Subcutaneous adipose tissue (tissue), 4 donors: ENCODE results near the gene ZFYVE26. TPM values are rescaled to one million over a fixed set of nuclear protein-coding genes. Genes with fewer than 3 reads are reported as not detected.

Source experiments
- total RNA-seq, 4 donors: library from RNA; depleted of rRNA; stranded (reverse); fragments of >200 nt; gene quantifications; one replicate each; pipeline ENCODE4 v1.1.0, GENCODE V29; 2016
- TF ChIP-seq, protein P1 (sequence below): fragments of 450-650 bp; IDR thresholded peaks from one replicate; pipeline ENCODE4 v1.5.1; 2016; ENCODE audit warnings: low read depth, mild to moderate bottlenecking, control low read depth, antibody characterized with exemption, moderate library complexity

ZFYVE26 gene
- total RNA-seq, 4 donors from 2014 or later, result 25.6 to 40.3 (median 35.4) TPM

DNA sequence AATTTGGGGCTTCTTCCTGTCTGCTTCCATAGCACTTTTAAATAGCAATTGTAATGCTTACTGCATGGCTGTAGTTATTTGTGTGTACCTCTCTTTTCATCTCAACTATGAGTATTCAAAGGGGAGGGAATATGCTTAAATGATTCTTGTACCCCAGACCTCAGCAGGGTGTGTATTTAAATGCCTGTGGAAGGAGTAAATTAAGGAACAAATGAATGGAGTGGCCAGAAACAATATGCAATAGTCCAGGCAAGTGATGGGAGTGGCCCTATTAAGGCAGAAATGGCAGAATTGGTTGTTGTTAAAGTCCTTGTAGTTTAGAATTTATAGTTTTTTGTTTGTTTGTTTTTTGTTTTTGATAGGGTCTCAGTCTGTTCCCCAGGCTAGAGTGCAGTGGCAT, 4.7 kb upstream of the ZFYVE26 start:
- TF ChIP-seq, protein P1, sequence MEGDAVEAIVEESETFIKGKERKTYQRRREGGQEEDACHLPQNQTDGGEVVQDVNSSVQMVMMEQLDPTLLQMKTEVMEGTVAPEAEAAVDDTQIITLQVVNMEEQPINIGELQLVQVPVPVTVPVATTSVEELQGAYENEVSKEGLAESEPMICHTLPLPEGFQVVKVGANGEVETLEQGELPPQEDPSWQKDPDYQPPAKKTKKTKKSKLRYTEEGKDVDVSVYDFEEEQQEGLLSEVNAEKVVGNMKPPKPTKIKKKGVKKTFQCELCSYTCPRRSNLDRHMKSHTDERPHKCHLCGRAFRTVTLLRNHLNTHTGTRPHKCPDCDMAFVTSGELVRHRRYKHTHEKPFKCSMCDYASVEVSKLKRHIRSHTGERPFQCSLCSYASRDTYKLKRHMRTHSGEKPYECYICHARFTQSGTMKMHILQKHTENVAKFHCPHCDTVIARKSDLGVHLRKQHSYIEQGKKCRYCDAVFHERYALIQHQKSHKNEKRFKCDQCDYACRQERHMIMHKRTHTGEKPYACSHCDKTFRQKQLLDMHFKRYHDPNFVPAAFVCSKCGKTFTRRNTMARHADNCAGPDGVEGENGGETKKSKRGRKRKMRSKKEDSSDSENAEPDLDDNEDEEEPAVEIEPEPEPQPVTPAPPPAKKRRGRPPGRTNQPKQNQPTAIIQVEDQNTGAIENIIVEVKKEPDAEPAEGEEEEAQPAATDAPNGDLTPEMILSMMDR, result no peak

DNA sequence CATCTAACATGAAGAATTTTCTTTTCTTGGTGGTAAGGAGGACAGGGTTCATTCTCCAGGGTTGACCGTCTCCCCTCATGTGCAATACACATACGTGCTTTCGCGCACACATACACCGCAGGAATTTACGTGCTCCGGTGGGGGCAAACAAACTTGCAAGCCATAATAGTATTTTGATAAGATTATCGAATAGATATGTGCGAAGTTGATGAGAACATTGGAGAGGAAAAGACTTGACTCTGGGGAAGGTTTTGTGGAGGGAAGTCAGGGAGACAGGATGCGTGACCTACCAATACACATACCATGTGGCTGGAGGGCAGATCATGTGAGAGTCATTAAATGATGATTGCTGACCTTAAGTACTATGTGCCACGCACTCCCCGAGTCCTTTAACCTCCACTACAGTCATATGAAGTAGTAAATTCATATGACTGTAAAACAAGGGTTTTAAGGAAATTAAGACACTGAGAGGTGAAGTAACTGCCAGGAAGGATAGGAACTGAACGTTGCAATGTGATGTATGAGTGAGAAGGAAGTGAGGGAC, 4.1 kb upstream of the ZFYVE26 start:
- TF ChIP-seq, protein P1, result no peak

DNA sequence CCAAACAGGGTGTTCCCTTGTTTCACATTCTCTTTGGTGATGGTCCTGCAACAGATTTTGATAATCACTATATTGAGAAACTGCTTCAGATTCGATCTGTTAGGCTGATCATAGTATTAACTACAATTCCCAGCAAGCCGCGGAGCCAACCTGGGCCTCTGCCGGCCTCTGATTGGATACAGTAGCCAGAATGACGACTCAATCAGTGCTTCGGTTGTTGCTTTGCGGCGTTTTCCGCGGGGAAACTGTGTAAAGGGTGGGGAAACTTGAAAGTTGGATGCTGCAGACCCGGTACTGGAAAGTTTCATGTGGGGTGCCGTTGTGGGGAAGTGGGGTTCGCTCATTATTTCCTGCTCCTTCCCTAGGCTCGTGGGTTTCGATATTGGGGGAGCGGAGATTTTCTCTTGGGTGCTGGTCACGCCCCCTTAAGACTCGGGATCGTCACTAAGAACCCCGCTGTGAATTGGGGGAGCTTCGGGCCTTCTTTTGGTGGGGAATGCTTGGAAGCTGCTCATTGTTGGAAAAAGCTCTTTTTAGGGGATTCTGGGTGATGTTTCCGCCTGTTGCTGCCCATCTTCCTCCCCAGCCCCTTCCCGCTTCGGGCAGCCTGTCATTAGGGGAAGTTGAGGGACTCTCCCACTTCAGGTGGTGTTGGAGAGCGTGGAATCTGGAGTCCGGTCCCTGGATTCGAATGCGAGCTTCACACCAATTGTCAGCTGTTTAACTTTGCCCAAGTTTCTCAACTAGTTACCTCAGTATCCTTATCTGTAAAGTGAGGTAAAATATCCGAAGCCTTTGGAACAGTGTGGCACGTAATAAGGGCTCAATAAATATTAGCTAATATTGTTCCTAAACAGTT, 3.4 kb upstream of the ZFYVE26 start, which contains the start of gene RAD51B:
TSS of gene RAD51B (plus strand) at position 217 of the 859 bp plus-strand sequence.
- TF ChIP-seq, protein P1, result no peak

DNA sequence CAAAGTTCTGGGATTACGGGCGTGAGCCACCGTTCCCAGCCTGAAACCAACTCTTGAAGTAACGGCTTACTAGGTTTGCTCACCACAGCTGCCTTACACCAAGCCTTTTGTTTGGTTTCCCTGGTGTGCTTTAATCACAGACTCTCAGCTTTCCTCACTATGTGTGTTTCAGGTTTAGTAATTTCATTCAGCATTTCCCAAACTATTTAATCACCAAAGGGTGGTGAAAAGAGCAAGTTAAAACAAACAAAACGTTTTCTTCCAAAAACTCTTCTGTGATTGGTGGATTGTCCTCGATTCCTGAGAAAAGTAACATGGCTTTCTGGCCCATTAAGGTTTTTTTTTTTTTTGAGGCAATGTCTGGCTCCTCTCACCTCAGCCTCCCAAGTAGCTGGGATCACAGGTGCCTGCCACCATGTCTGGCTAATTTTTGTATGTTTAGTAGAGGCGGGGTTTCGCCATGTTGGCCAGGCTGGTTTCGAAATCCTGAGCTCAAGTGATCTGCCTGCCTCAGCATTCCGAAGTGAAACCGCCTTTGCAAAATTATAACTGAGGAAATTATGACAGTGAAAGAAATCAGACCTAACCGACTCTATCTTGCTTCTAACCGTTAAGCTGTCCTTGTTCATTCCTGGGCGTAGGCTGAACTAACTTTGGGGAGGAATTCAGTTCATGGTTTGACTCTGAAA, 1.5 kb upstream of the ZFYVE26 start:
- TF ChIP-seq, protein P1, result no peak

DNA sequence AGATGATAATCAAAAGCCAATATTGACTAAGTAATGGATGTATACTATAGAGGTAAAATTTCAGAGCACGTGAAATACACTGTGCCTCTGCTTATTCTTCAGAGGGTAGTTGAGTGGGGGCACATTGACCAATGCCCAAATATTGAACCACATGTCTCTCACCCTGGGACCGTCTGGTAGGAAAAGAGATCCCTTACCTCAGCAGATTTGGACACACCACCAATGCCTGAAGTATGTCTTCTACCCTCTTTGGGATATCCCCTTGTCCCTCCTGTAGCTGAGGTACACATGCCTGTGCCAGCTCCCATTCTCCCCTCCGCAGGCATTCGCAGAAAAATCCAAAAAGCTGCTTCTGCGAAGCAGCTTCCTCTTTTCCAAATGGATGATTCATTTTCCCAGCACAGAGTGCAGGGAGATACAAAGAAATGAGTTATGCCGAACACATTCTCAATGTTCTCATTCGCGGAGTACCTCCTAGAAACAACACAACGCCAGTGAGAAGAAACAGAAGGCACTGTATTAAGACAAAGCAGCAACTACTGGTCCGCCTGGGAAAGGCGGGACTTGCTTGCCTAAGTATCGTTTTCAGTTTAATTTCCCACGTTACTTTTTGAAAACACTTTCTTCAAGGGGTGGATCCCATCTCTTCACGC, 691 bp downstream of the ZFYVE26 start:
- TF ChIP-seq, protein P1, result no peak

DNA sequence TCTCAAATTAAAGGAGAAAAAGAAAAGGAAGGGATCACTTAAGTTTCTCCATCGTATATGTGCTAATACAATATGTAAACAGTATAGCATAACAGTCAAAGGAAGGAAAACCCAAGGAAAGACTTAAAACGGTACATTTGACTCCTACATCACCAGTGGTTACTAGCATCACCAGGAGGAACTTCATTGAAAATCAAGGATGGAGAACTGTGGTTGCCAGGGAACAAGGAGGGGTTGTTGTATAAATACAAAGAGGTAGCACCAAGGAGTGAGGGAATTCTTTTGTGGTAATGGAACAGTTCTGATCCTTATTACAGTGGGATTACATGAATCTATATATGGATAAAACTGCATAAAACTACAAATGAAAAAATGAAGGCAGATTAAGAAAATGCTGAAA, 1.6 kb downstream of the ZFYVE26 start:
- TF ChIP-seq, protein P1, result no peak
